HAP-1 (cell line): Measurements from ENCODE around the gene PLA2G10.
A peak's percentile ranks its signal among the peaks of the same experiment; 100 is the strongest.

ENCODE experiments used
- DNase-seq, 2 experiments: peaks; one replicate each; pipeline ENCODE4 v3.0.0-alpha.2; 2016 to 2020; ENCODE audit warnings: low spot score in 2 of 2
- H3K27me3 ChIP-seq: fragments of 250-450 bp; sonication (Bioruptor Pico); 2 replicates; pipeline ENCODE4 v1.5.1; 2020; ENCODE audit warnings: low read depth, mild to moderate bottlenecking, moderate library complexity
- H3K36me3 ChIP-seq: fragments of 250-450 bp; sonication (Bioruptor Pico); replicated peaks from 2 replicates; pipeline ENCODE4 v1.5.1; 2020; ENCODE audit warnings: mild to moderate bottlenecking
- H3K4me1 ChIP-seq: fragments of 250-450 bp; sonication (Bioruptor Pico); 2 replicates; pipeline ENCODE4 v1.5.1; 2020; ENCODE audit warnings: mild to moderate bottlenecking
- H3K4me3 ChIP-seq: fragments of 250-450 bp; sonication (Bioruptor Pico); 2 replicates; pipeline ENCODE4 v1.5.1; 2020; ENCODE audit warnings: mild to moderate bottlenecking, moderate library complexity
- H3K9me3 ChIP-seq: fragments of 250-450 bp; sonication (Bioruptor Pico); 2 replicates; pipeline ENCODE4 v1.5.1; 2020; ENCODE audit warnings: mild to moderate bottlenecking, moderate library complexity
- in situ Hi-C: fragments of 300-500 bp; cut with MboI; formaldehyde crosslinking; loops from 3 replicates; pipeline ENCODE4 v1.14.3; 2020; ENCODE audit warnings: low sequenced_read_pairs, inconsistent platforms, mixed read lengths

Gene PLA2G10

DNA sequence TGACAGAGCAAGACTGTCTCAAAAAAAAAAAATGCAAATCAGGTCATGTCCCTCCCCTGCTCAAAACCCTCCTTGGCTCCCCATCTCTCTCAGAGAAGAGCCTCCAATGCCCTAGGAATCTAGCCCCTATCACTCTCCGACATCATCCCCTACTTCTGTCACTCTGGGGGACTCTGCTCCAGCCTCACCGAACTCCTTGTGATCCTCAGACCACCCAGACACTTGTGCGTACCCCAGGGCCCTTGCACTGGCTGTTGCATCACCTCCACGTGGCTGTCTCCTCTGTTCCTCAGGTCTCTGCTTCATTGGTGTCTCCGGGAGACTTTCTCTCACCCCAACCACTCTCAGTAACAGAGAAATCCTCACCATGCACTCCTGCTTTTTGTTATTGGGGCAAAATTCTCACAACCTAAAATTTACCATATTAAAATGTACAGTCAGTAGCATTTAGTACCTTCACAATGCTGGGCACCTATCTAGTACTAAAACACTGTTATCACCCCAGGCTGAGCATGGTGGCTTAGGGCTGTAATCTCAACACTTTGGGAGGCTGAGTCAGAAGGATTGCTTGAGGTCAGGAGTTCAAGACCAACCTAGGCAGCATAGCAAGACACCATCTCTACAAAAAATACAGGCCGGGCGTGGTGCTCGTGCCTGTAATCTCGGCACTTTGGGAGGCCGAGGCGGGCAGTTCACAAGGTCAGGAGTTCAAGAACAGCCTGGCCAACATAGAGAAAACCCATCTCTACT, 15.2 kb downstream of the PLA2G10 start:
- no peak for DNase-seq
- no peaks in the 10 kb centered on the region for H3K27me3 ChIP-seq
- no peaks in the 10 kb centered on the region for H3K9me3 ChIP-seq
- no peaks in the 10 kb centered on the region for H3K4me1 ChIP-seq
- in situ Hi-C loops, result no loop called here
- no peak overlapping the region for H3K4me3 ChIP-seq
- H3K36me3 ChIP-seq, result no peaks in the 10 kb centered on the region

DNA sequence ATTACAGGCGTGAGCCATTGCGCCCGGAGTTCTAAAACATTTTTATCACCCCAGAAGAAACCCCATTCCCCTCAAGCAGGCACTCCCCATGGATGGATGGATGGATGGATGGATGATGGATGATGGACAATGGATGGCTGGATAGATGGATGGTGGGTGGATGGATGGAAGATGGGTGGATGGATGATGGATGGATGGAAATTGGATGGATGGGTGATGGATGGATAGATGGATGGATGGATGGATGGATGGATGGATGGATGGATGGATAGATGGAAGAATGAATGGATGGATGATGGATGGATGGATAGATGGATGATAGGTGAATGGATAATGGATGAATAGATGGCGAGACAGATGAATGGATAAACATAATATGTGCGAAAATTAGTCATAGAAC, 16.5 kb downstream of the PLA2G10 start:
- H3K36me3 ChIP-seq, result no peaks in the 10 kb centered on the region
- no peaks in the 10 kb centered on the region for H3K4me1 ChIP-seq
- no peaks in the 10 kb centered on the region for H3K9me3 ChIP-seq
- no peaks in the 10 kb centered on the region for H3K27me3 ChIP-seq
- in situ Hi-C loops, result no loop called here
- H3K4me3 ChIP-seq, result no peak overlapping the region
- no peak for DNase-seq

DNA sequence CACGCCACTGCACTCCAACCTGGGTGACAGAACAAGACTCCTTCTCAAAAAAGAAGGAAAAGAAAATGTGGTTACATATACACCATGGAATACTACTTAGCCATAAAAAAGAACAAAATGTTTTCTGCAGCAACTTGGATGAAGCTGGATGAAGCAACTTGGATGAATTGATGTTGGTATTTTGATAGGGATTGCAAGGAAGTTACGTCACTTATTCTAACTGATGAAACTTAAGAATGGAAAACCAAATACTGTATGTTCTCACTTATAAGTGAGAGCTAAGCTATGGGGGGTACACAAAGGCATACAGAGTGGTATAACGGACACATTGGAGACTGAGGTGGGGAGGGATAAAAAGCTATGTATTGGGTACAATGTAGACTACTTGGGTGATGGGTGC, 17.5 kb downstream of the PLA2G10 start:
- Histone ChIP-seq H3K9me3 (no peaks in the 10 kb centered on the region), H3K4me3 (no peak overlapping the region), H3K27me3 (no peaks in the 10 kb centered on the region), H3K4me1 (no peaks in the 10 kb centered on the region), H3K36me3 (no peaks in the 10 kb centered on the region)
- no peak for DNase-seq
- in situ Hi-C loops, result no loop called here

- Histone ChIP-seq H3K36me3 (peaks cover 4% of the 10 kb centered on the region), H3K4me3 (no peak overlapping the region), H3K27me3 (no peaks in the 10 kb centered on the region), H3K9me3 (no peaks in the 10 kb centered on the region), H3K4me1 (no peaks in the 10 kb centered on the region)
- in situ Hi-C loops, result no loop called here
- DNase-seq, result no peak
Measured at GRCh38 chr16:14672403-14672971, 21.6 kb downstream of the PLA2G10 start.

- in situ Hi-C loops, result no loop called here
- no peaks in the 10 kb centered on the region for H3K9me3 ChIP-seq
- H3K4me1 ChIP-seq, result no peaks in the 10 kb centered on the region
- H3K4me3 ChIP-seq, result no peak overlapping the region
- H3K27me3 ChIP-seq, result no peaks in the 10 kb centered on the region
- DNase-seq, result no peak
- peaks cover 24% of the 10 kb centered on the region for H3K36me3 ChIP-seq
Measured at GRCh38 chr16:14669776-14670175, 24.3 kb downstream of the PLA2G10 start.

DNA sequence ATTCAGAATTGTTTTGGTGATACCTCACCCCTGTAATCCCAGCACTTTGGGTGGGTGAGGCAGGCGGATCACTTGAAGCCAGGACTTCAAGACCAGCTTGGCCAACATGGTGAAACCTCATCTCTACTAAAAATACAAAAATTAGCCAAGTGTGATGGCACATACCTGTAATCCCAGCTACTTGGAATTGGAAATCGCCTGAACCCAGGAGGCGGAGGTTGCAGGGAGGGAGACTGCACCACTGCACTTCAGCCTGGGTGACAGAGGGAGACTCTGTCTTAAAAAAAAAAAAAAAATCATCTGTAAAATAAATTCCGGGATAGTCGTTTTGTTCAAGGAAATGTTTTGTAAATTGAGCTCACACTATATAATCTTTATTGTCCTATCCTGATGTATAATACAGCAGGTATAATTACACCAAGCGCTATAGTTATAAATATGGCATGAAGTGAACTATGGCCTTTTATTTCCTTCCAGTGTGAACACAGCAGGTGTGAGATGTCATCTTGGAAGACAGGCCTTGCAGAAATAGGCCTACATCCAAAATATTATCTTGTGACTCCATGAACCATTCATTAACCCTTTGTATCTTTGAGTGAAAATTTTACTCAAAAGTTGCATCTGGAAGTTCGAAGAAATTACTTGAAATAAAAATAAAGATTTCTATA, 25.4 kb downstream of the PLA2G10 start:
- H3K9me3 ChIP-seq, result no peaks in the 10 kb centered on the region
- H3K27me3 ChIP-seq, result no peaks in the 10 kb centered on the region
- no peaks in the 10 kb centered on the region for H3K4me1 ChIP-seq
- no peak overlapping the region for H3K4me3 ChIP-seq
- H3K36me3 ChIP-seq, result peaks cover 33% of the 10 kb centered on the region
- no peak for DNase-seq
- in situ Hi-C loops, result no loop called here

- H3K4me3 ChIP-seq, result no peak overlapping the region
- H3K36me3 ChIP-seq, result peaks cover 44% of the 10 kb centered on the region
- in situ Hi-C loops, result no loop called here
- DNase-seq, result no peak
- no peaks in the 10 kb centered on the region for H3K4me1 ChIP-seq
- H3K9me3 ChIP-seq, result no peaks in the 10 kb centered on the region
- no peaks in the 10 kb centered on the region for H3K27me3 ChIP-seq
Measured at GRCh38 chr16:14667347-14668266, 26.5 kb downstream of the PLA2G10 start.

DNA sequence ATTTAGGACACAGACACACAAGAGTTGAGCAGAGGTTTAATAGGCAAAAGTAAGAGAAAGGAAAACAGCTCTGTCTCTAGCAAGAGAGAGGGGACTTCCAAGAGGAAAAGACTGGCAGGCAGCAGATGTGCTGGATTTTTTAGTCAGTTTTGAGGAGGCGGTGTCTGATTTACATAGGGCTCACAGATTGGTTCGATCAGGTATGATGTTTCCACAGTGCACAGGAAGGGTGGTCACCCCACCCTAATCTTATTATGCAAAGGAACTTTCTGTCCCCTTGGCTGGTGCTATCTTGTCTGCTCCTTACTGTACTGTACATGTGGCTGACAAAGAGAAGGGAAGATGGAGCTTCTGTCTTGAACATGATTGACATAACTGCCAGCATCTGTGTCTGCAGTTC, 36.0 kb downstream of the PLA2G10 start:
- in situ Hi-C loops, result no loop called here
- Histone ChIP-seq H3K4me1 (no peaks in the 10 kb centered on the region; the same call in 1 of the 2 replicates), H3K4me3 (no peak overlapping the region), H3K27me3 (no peaks in the 10 kb centered on the region), H3K9me3 (no peaks in the 10 kb centered on the region), H3K36me3 (peaks cover 71% of the 10 kb centered on the region)
- no peak for DNase-seq

DNA sequence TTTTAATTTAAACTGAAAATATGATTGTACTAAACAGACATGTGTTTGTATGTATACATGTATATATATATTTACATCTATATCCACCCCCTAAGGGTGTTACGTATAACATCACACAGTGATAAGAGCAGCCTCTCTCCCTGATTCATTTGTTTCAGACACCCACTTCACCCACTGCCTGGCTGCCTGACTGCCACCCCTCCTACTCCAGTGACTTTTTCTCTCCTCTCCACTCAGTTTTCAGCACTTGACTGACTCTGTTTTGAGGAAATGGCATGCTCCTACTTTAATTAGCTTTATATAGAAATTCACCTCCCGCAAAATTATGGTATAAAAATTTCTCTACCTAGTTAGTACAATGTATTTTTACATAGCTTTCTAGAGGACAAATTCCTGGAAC, 41.4 kb downstream of the PLA2G10 start:
- Histone ChIP-seq H3K27me3 (no peaks in the 10 kb centered on the region), H3K36me3 (peaks cover 77% of the 10 kb centered on the region), H3K4me1 (no peaks in the 10 kb centered on the region; the same call in 1 of the 2 replicates), H3K9me3 (no peaks in the 10 kb centered on the region), H3K4me3 (no peak overlapping the region)
- DNase-seq, result no peak
- in situ Hi-C loops, result no loop called here

- no peak overlapping the region for H3K4me3 ChIP-seq
- DNase-seq, result no peak
- peaks cover 81% of the 10 kb centered on the region for H3K36me3 ChIP-seq
- H3K27me3 ChIP-seq, result no peaks in the 10 kb centered on the region
- in situ Hi-C loops, result no loop called here
- no peaks in the 10 kb centered on the region for H3K4me1 ChIP-seq
- no peaks in the 10 kb centered on the region for H3K9me3 ChIP-seq
Measured at GRCh38 chr16:14650629-14651028, 43.5 kb downstream of the PLA2G10 start.

DNA sequence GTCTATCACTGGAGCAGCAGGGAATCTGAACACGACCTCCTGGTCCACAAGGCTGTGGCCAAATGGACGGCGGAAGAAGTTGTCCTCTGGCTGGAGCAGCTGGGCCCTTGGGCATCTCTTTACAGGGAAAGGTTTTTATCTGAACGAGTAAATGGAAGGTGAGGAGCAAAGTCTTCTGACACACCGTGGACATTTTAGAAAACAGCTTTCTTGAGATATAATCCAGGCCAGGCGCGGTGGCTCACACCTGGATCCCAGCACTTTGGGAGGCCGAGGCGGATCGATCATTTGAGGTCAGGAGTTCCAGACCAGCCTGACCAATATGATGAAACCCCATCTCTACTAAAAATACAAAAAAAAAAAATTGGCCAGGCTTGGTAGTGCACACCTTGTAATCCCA, 44.3 kb downstream of the PLA2G10 start:
- H3K4me3 ChIP-seq, result no peak overlapping the region
- no peaks in the 10 kb centered on the region for H3K9me3 ChIP-seq
- no peaks in the 10 kb centered on the region for H3K27me3 ChIP-seq
- H3K36me3 ChIP-seq, result peaks cover 87% of the 10 kb centered on the region
- DNase-seq, result no peak
- in situ Hi-C loops, result no loop called here
- no peaks in the 10 kb centered on the region for H3K4me1 ChIP-seq

DNA sequence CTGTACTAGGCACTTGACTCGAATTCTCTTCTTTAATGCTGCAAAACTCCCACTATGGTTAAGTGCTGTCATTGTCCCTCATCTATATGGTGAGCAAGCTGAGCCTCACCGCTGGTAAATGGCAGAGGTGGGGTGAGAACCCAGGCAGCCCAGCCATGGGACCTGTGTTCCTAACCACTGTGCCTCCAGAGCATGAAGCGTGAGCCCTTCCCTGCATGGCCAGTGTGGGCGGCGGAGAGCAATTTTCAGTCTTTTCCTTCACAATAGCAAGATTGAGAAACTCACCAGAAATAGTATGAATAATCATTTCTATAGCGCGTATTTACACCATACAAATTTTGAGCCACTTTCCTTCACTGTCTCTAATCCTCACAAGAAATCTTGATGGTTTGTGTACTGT, 52.2 kb downstream of the PLA2G10 start:
- in situ Hi-C loops, result no loop called here
- H3K9me3 ChIP-seq, result no peaks in the 10 kb centered on the region

GRCh38 chr16:14641206-14641605, 52.9 kb downstream of the PLA2G10 start:
- no peaks in the 10 kb centered on the region for H3K27me3 ChIP-seq
- in situ Hi-C loops, result no loop called here
- no peak for DNase-seq
- peaks cover 8% of the 10 kb centered on the region for H3K4me1 ChIP-seq
- no peaks in the 10 kb centered on the region for H3K9me3 ChIP-seq
- peaks cover 51% of the 10 kb centered on the region for H3K36me3 ChIP-seq
- H3K4me3 ChIP-seq, result no peak overlapping the region

More for the DNA sequence above, 52.2 kb downstream of the PLA2G10 start:
- peak in 1 of 2 experiments; percentile 28 for DNase-seq
- H3K27me3 ChIP-seq, result no peaks in the 10 kb centered on the region
- H3K4me1 ChIP-seq, result peaks cover 7% of the 10 kb centered on the region
- peaks cover 58% of the 10 kb centered on the region for H3K36me3 ChIP-seq
- no peak overlapping the region for H3K4me3 ChIP-seq
